OCI-LY1 (cell line): ENCODE measurements around the gene PROZ.

Experiments used
- H2AFZ ChIP-seq: fragments of 200-600 bp; sonication (generic), shearing (Covaris generic); 2 replicates; pipeline ENCODE4 v1.6.0; 2014; ENCODE audit warnings: antibody characterized with exemption, mild to moderate bottlenecking, low read length
- H3F3A ChIP-seq: fragments of 200-600 bp; sonication (generic), shearing (Covaris generic); 2 replicates; pipeline ENCODE4 v1.6.0; 2014; ENCODE audit warnings: mild to moderate bottlenecking, antibody characterized with exemption, low read length, moderate library complexity; ENCODE audit not compliant: insufficient read depth
- H3K27ac ChIP-seq: fragments of 200-600 bp; sonication (generic); 2 replicates; pipeline ENCODE4 v1.5.1; 2014; ENCODE audit warnings: low read length, mixed run types, mild to moderate bottlenecking, low read depth; ENCODE audit not compliant: poor library complexity, severe bottlenecking
- H3K27me3 ChIP-seq: fragments of 200-600 bp; sonication (generic); 2 replicates; pipeline ENCODE4 v1.6.0; 2014; ENCODE audit warnings: antibody characterized with exemption, mild to moderate bottlenecking, low read length, moderate library complexity; ENCODE audit not compliant: insufficient read depth
- H3K36me3 ChIP-seq: fragments of 200-600 bp; sonication (generic); 2 replicates; pipeline ENCODE4 v1.6.1; 2014; ENCODE audit warnings: mild to moderate bottlenecking, antibody characterized with exemption, low read length, moderate library complexity, mixed read lengths; ENCODE audit not compliant: insufficient read depth
- H3K4me1 ChIP-seq: fragments of 200-600 bp; sonication (generic); 2 replicates; pipeline ENCODE4 v1.5.1; 2014; ENCODE audit warnings: mild to moderate bottlenecking, low read length, moderate library complexity; ENCODE audit not compliant: insufficient read depth, severe bottlenecking
- H3K4me2 ChIP-seq: fragments of 200-600 bp; sonication (generic), shearing (Covaris generic); 2 replicates; pipeline ENCODE4 v1.6.1; 2014; ENCODE audit warnings: low read length
- H3K4me3 ChIP-seq: fragments of 200-600 bp; sonication (generic); 2 replicates; pipeline ENCODE4 v1.5.1; 2014; ENCODE audit warnings: low read length, low read depth, mild to moderate bottlenecking, mixed read lengths; ENCODE audit not compliant: poor library complexity, severe bottlenecking
- H3K79me2 ChIP-seq: fragments of 200-600 bp; shearing (Covaris generic); 2 replicates; pipeline ENCODE4 v1.6.1; 2016; ENCODE audit warnings: mixed run types, low read length, mixed read lengths; ENCODE audit not compliant: insufficient read depth
- H3K9ac ChIP-seq: fragments of 200-600 bp; sonication (generic), shearing (Covaris generic); 2 replicates; pipeline ENCODE4 v1.6.1; 2014; ENCODE audit warnings: mild to moderate bottlenecking, low read length, mixed read lengths
- H3K9me2 ChIP-seq: fragments of 200-600 bp; sonication (generic), shearing (Covaris generic); 2 replicates; pipeline ENCODE4 v1.6.1; 2014; ENCODE audit warnings: low read depth, mild to moderate bottlenecking, low read length, mixed read lengths
- H3K9me3 ChIP-seq: fragments of 200-600 bp; shearing (Covaris generic); 2 replicates; pipeline ENCODE4 v1.6.1; 2014; ENCODE audit warnings: low read length, mixed read lengths
- H4K20me1 ChIP-seq: fragments of 200-600 bp; sonication (generic), shearing (Covaris generic); 2 replicates; pipeline ENCODE4 v1.6.0; 2016; ENCODE audit warnings: mild to moderate bottlenecking, low read length; ENCODE audit not compliant: insufficient read depth
- CTCF ChIP-seq: fragments of 200-600 bp; sonication (generic), shearing (Covaris generic); IDR thresholded peaks from 2 replicates; pipeline ENCODE4 v1.5.1; 2017; ENCODE audit warnings: mild to moderate bottlenecking, antibody characterized with exemption, low read length, moderate library complexity, mixed read lengths
- EZH2 ChIP-seq: fragments of 200-600 bp; sonication (generic), shearing (Covaris generic); IDR thresholded peaks from 2 replicates; pipeline ENCODE4 v1.8.0; 2017; ENCODE audit warnings: borderline replicate concordance, mixed run types, mild to moderate bottlenecking, antibody characterized with exemption, low read length, moderate library complexity, mixed read lengths

The PROZ gene

DNA sequence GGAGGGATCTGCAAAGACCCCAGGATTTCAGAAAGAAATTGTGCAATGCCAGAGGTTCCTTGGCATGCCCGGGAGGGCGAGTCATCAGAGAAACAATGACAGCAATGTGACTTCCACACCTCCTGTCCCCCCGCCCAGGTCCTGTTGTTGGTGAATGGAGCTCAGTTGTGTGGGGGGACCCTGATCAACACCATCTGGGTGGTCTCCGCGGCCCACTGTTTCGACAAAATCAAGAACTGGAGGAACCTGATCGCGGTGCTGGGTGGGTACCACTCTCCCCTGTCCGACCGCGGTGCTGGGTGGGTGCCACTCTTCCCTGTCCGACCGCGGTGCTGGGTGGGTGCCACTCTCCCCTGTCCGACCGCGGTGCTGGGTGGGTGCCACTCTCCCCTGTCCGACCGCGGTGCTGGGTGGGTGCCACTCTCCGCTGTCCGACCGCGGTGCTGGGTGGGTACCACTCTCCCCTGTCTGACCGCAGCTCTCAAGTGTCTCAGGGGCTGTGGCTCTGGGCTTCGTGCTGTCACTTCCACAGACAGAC is 41.0 kb upstream of the PROZ start:
- TF ChIP-seq EZH2 (no peak), CTCF (no peak)
- no peak overlapping the region for H3K27ac ChIP-seq
- H3K4me3 ChIP-seq, result no peak overlapping the region
- H4K20me1 ChIP-seq, result no peaks in the 10 kb centered on the region
- no peaks in the 10 kb centered on the region for H3K9me2 ChIP-seq
- no peak overlapping the region for H2AFZ ChIP-seq
- H3K79me2 ChIP-seq, result no peaks in the 10 kb centered on the region
- H3K36me3 ChIP-seq, result no peaks in the 10 kb centered on the region
- H3K4me1 ChIP-seq, result no peaks in the 10 kb centered on the region
- H3K4me2 ChIP-seq, result no peak overlapping the region
- peaks cover 7% of the 10 kb centered on the region; the same call in 1 of the 2 replicates for H3K27me3 ChIP-seq
- H3K9ac ChIP-seq, result no peak overlapping the region
- no peaks in the 10 kb centered on the region for H3K9me3 ChIP-seq
- H3F3A ChIP-seq, result no peaks in the 10 kb centered on the region

DNA sequence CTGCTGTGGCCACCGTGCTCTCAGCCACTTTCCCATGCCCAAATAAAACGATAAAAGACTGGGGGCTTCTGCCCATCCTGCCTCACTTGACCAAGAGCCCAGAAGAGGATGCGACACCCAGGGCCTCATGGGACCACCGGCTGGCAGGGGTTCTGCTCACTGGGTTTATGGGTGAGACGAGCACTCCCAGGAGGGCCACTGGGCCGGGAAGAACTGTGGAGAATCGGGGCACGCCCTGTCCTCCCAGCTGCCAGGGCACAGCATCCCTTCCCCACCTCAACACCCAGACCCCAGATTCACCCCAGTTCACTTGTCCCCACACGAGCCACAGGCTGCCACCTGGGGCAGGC is 40.6 kb upstream of the PROZ start:
- Histone ChIP-seq H3K36me3 (no peaks in the 10 kb centered on the region), H4K20me1 (no peaks in the 10 kb centered on the region), H2AFZ (no peak overlapping the region), H3K9me3 (no peaks in the 10 kb centered on the region), H3K27me3 (peaks cover 7% of the 10 kb centered on the region; the same call in 1 of the 2 replicates), H3K27ac (no peak overlapping the region), H3K4me1 (no peaks in the 10 kb centered on the region), H3K4me2 (no peak overlapping the region), H3K9me2 (no peaks in the 10 kb centered on the region), H3K79me2 (no peaks in the 10 kb centered on the region), H3K9ac (no peak overlapping the region), H3F3A (no peaks in the 10 kb centered on the region), H3K4me3 (no peak overlapping the region)
- TF ChIP-seq EZH2 (no peak), CTCF (no peak)

GRCh38 chr13:113118261-113119021 is 40.0 kb upstream of the PROZ start:
- Histone ChIP-seq H3K4me2 (no peak overlapping the region), H3K9ac (no peak overlapping the region), H3K79me2 (no peaks in the 10 kb centered on the region), H3K27me3 (peaks cover 7% of the 10 kb centered on the region; the same call in 1 of the 2 replicates), H3K9me3 (no peaks in the 10 kb centered on the region), H2AFZ (no peak overlapping the region), H3K4me3 (no peak overlapping the region), H4K20me1 (no peaks in the 10 kb centered on the region), H3F3A (no peaks in the 10 kb centered on the region), H3K36me3 (no peaks in the 10 kb centered on the region), H3K9me2 (no peaks in the 10 kb centered on the region), H3K27ac (no peak overlapping the region), H3K4me1 (no peaks in the 10 kb centered on the region)
- TF ChIP-seq EZH2 (no peak), CTCF (no peak)
